ENCODE results near the gene ACTN1.

- TF ChIP-seq POLR2A (IDR thresholded peaks at IDR 0.05) (no peak), CTCF (IDR thresholded peaks at IDR 0.05) (no peak)
Observed at GRCh38 chr14:68951035-68951797, 27.9 kb downstream of the ACTN1 start.
